HTERT RPE-1 (cell line): ENCODE results near the gene GRIK4.

ENCODE experiments used
- in situ Hi-C: fragments of 300-500 bp; cut with MboI; formaldehyde crosslinking; loops from 4 replicates; pipeline ENCODE4 v1.14.3; 2020; ENCODE audit warnings: low sequenced_read_pairs

GRIK4 gene

GRCh38 chr11:120630122-120630521 is 118.6 kb downstream of the GRIK4 start:
- in situ Hi-C loops: no loop called here

GRCh38 chr11:120632579-120632978 is 121.0 kb downstream of the GRIK4 start:
- in situ Hi-C loops: no loop called here

- in situ Hi-C loops: no loop called here
These were observed 122.3 kb downstream of the GRIK4 start for GRCh38 chr11:120633616-120634393.

GRCh38 chr11:120634706-120635105 is 123.2 kb downstream of the GRIK4 start:
- in situ Hi-C loops: no loop called here

- in situ Hi-C loops: no loop called here
These were observed 123.7 kb downstream of the GRIK4 start for GRCh38 chr11:120635136-120635810.

GRCh38 chr11:120637131-120637530 is 125.6 kb downstream of the GRIK4 start:
- in situ Hi-C loops: no loop called here

GRCh38 chr11:120642196-120642894 is 130.8 kb downstream of the GRIK4 start:
- in situ Hi-C loops: no loop called here

- in situ Hi-C loops: no loop called here
These were observed 131.7 kb downstream of the GRIK4 start for GRCh38 chr11:120643284-120643683.

GRCh38 chr11:120645639-120646038 is 134.1 kb downstream of the GRIK4 start:
- in situ Hi-C loops: no loop called here

- in situ Hi-C loops: no loop called here
These were observed 134.7 kb downstream of the GRIK4 start for GRCh38 chr11:120646206-120646605.

- in situ Hi-C loops: no loop called here
These were observed 136.1 kb downstream of the GRIK4 start for GRCh38 chr11:120647681-120648080.

GRCh38 chr11:120648771-120649170 is 137.2 kb downstream of the GRIK4 start:
- in situ Hi-C loops: no loop called here

GRCh38 chr11:120649316-120649715 is 137.8 kb downstream of the GRIK4 start:
- in situ Hi-C loops: no loop called here

GRCh38 chr11:120651396-120651795 is 139.8 kb downstream of the GRIK4 start:
- in situ Hi-C loops: no loop called here

GRCh38 chr11:120651836-120652235 is 140.3 kb downstream of the GRIK4 start:
- in situ Hi-C loops: no loop called here

GRCh38 chr11:120652705-120653335 is 141.3 kb downstream of the GRIK4 start:
- in situ Hi-C loops: no loop called here

GRCh38 chr11:120655589-120655988 is 144.0 kb downstream of the GRIK4 start:
- in situ Hi-C loops: no loop called here

- in situ Hi-C loops: no loop called here
These were observed 145.9 kb downstream of the GRIK4 start for GRCh38 chr11:120657306-120658070.

- in situ Hi-C loops: no loop called here
These were observed 146.5 kb downstream of the GRIK4 start for GRCh38 chr11:120658071-120658423.

GRCh38 chr11:120659076-120659475 is 147.5 kb downstream of the GRIK4 start:
- in situ Hi-C loops: no loop called here
